ENCODE measurements around the gene UBE2Q2.

The UBE2Q2 gene

DNA sequence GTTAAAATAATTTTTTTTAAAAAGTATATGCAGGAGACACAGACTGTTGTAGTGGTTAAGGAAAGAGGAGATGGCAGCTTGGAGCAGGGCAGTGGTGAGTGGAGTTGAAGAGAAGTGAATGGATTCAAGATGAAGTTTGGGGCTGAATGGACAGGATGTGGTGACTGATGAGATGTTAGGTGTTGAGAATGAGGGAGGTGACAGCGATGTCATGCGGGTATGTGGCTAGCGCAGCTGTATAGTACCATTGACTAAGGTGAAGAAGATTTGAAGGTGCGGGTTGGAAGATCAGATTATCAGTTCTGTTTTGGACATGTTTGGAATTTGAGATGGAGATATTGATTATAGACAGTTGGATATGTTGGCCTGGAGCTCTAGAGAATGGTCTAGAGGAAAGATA is 80.5 kb downstream of the UBE2Q2 start:
- no peaks in the 10 kb centered on the region for H3K9me3 Mint-ChIP-seq
- no peak overlapping the region for H3K27ac Mint-ChIP-seq
- H3K27me3 Mint-ChIP-seq (ENCODE audit: low read depth, poor library complexity): no peaks in the 10 kb centered on the region
- no peaks in the 10 kb centered on the region for H3K4me1 Mint-ChIP-seq
- DNase-seq: no peak
- TF ChIP-seq, protein P1, sequence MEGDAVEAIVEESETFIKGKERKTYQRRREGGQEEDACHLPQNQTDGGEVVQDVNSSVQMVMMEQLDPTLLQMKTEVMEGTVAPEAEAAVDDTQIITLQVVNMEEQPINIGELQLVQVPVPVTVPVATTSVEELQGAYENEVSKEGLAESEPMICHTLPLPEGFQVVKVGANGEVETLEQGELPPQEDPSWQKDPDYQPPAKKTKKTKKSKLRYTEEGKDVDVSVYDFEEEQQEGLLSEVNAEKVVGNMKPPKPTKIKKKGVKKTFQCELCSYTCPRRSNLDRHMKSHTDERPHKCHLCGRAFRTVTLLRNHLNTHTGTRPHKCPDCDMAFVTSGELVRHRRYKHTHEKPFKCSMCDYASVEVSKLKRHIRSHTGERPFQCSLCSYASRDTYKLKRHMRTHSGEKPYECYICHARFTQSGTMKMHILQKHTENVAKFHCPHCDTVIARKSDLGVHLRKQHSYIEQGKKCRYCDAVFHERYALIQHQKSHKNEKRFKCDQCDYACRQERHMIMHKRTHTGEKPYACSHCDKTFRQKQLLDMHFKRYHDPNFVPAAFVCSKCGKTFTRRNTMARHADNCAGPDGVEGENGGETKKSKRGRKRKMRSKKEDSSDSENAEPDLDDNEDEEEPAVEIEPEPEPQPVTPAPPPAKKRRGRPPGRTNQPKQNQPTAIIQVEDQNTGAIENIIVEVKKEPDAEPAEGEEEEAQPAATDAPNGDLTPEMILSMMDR (IDR thresholded peaks at IDR 0.05): no peak
- H3K36me3 Mint-ChIP-seq (ENCODE audit: low read depth): peaks cover 28% of the 10 kb centered on the region
- H3K4me3 Mint-ChIP-seq: no peak overlapping the region

DNA sequence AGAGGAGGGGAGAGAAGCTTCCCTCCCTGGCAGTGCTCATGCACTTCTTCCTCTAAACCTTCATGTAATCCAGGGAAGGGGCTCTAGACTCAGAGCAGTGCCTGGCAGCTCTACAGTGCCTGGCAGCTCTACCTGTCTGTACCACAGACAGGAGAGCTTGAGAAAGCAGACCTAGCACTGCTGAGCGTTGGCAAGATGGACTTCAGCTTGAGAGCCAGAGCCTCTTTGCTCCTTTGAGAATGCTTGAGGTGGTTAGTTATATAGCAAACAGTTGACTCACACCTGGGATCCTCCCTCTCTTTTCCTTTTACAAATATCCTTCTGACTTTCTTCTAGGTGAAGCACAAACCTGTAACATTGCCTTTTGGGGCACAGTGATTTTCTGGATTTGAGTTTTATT is 81.3 kb downstream of the UBE2Q2 start:
- no peaks in the 10 kb centered on the region for H3K9me3 Mint-ChIP-seq
- no peak overlapping the region for H3K27ac Mint-ChIP-seq
- no peak overlapping the region for H3K4me3 Mint-ChIP-seq
- no peaks in the 10 kb centered on the region for H3K27me3 Mint-ChIP-seq (ENCODE audit: low read depth, poor library complexity)
- peaks cover 26% of the 10 kb centered on the region for H3K36me3 Mint-ChIP-seq (ENCODE audit: low read depth)
- no peak for DNase-seq
- no peaks in the 10 kb centered on the region for H3K4me1 Mint-ChIP-seq
- TF ChIP-seq, protein P1 (IDR thresholded peaks at IDR 0.05): no peak

DNA sequence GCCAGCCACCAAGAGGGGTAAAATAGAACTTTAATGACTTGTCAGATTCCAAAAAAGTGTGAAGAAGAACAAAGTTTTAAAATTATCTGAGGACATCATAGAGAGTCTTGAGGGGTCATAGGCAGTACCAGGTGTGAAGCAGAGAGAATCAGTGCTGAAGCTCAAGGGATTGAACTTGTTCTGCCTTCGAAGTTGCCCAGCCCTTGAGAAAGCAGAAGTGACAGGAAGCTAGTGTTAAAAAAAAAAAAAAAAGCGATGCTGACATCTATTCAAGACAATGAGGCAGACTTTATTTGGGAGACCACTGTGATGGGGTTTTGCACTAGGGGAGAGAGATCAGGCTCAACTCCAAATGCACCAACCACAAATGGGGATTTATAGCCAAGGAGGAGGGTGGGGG is 82.2 kb downstream of the UBE2Q2 start:
- DNase-seq: no peak
- Mint-ChIP-seq H3K27me3 (ENCODE audit: low read depth, poor library complexity) (no peaks in the 10 kb centered on the region), H3K4me1 (no peaks in the 10 kb centered on the region), H3K36me3 (ENCODE audit: low read depth) (peaks cover 26% of the 10 kb centered on the region), H3K4me3 (no peak overlapping the region), H3K9me3 (no peaks in the 10 kb centered on the region), H3K27ac (no peak overlapping the region)
- TF ChIP-seq, protein P1 (IDR thresholded peaks at IDR 0.05): no peak

DNA sequence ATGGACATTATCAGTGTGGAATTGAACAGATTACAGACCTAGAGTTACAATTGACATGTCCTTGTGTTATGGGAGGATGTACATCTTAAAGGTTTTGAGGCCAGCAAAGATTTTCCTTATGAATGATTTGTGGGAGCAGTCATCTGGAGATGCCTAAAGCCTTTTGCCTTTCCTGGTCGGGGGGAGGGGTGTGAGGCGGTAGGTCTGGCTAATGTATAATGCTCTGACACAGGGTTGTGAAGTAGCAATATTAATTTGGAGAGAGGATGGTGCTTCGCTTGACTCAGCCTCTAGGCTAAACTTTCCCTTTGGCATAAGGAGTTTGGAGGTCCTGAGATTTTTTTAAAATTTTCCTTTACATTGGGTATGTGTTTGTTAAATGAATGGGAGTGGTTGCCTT is 83.7 kb downstream of the UBE2Q2 start:
- H3K9me3 Mint-ChIP-seq: no peaks in the 10 kb centered on the region
- H3K27me3 Mint-ChIP-seq (ENCODE audit: low read depth, poor library complexity): no peaks in the 10 kb centered on the region

DNA sequence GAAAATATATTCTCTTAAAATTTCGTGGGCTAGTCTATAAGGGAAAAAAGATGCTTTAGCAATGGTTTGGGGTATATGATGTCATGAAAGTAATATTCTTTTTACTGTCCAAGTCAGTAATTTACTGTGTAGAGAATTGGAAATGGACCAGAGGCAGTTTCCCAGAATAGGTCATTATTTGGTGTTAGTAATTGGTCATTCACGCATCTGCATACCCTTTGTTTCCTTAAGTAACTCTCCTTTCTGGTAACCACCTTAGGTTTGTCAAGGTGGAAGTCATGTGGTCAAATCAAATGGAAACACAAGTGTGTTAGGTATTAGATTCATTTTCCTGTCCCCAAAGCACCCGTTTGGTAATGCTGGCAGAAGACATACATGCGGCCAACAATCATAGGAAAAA is 84.4 kb downstream of the UBE2Q2 start:
- H3K27ac Mint-ChIP-seq: no peak overlapping the region
- no peaks in the 10 kb centered on the region for H3K4me1 Mint-ChIP-seq
- TF ChIP-seq, protein P1 (IDR thresholded peaks at IDR 0.05): no peak
- H3K4me3 Mint-ChIP-seq: no peak overlapping the region
- no peak for DNase-seq
- H3K9me3 Mint-ChIP-seq: no peaks in the 10 kb centered on the region
- peaks cover 39% of the 10 kb centered on the region for H3K36me3 Mint-ChIP-seq (ENCODE audit: low read depth)
- no peaks in the 10 kb centered on the region for H3K27me3 Mint-ChIP-seq (ENCODE audit: low read depth, poor library complexity)

More for the DNA sequence above, 83.7 kb downstream of the UBE2Q2 start:
- TF ChIP-seq, protein P1 (IDR thresholded peaks at IDR 0.05): no peak
- no peak overlapping the region for H3K27ac Mint-ChIP-seq
- no peaks in the 10 kb centered on the region for H3K4me1 Mint-ChIP-seq
- DNase-seq: no peak
- H3K4me3 Mint-ChIP-seq: no peak overlapping the region
- H3K36me3 Mint-ChIP-seq (ENCODE audit: low read depth): peaks cover 38% of the 10 kb centered on the region

DNA sequence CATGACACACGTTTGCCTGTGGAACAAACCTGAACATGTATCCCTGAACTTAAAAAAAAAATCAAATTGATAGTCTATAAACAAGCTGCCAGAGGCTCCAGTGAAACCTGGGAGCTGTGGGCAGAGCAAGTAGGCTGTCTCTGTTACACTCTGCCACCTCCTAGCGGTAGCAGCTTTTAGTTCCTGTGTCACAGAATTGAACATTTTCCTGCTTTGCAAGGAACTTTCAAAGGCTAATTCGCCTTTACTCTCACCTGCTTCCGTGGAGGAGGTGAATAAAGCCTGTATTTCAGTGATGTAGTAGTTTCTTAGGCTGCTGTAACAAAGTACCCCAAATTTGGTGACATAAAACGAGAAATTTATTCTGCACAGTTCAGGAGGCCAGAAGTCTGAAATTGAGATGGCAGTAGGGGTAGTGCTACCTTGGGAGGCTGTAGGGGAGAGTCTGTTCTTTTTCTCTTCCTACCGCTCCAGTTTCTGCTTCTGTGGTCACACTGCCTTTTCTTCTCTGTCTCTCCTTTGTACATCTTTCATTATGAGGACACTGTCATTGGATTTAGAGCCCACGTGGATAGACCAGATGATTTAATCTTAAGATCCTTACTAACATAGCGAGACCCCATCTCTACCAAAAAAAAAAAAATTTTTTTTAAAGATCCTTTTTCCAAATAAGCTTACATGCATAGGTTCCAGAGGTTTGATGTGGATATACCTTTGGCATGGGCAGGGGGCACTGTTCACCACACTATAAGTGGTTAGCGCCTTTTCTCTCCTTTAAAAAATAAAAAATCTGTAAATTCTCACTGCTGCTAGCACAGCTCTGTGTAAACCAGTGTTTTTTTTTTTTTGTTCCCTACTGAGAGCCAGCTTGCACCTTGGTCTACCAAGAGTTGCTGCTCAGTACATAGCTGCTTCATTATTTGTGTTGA is 85.7 kb downstream of the UBE2Q2 start:
- Mint-ChIP-seq H3K27me3 (ENCODE audit: low read depth, poor library complexity) (no peaks in the 10 kb centered on the region), H3K4me3 (no peak overlapping the region), H3K27ac (peak overlapping the region; percentile 67), H3K36me3 (ENCODE audit: low read depth) (peaks cover 40% of the 10 kb centered on the region), H3K9me3 (no peaks in the 10 kb centered on the region), H3K4me1 (no peaks in the 10 kb centered on the region)
- DNase-seq: peak; percentile 39
- TF ChIP-seq, protein P1 (IDR thresholded peaks at IDR 0.05): peak; percentile 55
